NCI-H128 (cell line): Measurements from ENCODE around the gene CST1.

Experiments used
- DNase-seq: peaks from one replicate; lab custom pipeline; 2025; ENCODE audit not compliant: unreplicated experiment; lab: John Stamatoyannopoulos, UW

The CST1 gene

DNA sequence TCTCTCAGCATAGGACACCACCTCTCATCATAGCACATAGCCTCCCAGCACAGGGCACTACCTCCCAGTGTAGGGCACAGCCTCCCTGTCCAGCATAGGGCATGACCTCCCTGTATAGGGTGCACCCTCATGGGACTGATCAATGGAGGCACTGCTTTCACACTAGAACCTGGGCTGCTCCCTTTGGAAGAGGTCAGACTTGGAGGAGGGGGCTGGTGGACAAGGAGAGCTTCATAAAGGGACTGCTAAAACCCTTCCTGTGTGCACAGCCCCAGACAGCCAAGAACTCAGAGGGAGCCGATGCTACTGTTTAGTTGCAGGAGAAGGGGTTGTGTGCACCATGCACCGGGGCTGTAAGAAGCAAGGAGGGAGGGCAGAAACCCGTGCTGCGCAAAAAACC, 40.0 kb downstream of the CST1 start:
- DNase-seq: no peak

- DNase-seq: no peak
Observed at GRCh38 chr20:23705895-23706294, 44.8 kb downstream of the CST1 start.

GRCh38 chr20:23702021-23702420, 48.7 kb downstream of the CST1 start:
- DNase-seq: no peak

- DNase-seq: no peak
Observed at GRCh38 chr20:23700931-23701330, 49.8 kb downstream of the CST1 start.

GRCh38 chr20:23697947-23698346, 52.8 kb downstream of the CST1 start:
- no peak for DNase-seq
